ENCODE results near the gene P2RX3. TPM values are rescaled to one million over a fixed set of nuclear protein-coding genes. Genes with fewer than 3 reads are reported as not detected.

Gene P2RX3
- total RNA-seq, 4 donors from 2014 or later, result not detected

GRCh38 chr11:57324886-57325734 lies 13.0 kb upstream of the P2RX3 start, which contains the start of gene TNKS1BP1:
Gene TNKS1BP1, minus strand, starts transcription at chr11:57324952. Its CDS starts 3,067 bp downstream, at chr11:57321885.
- H3K27me3 ChIP-seq, result no peaks in the 10 kb centered on the region

DNA sequence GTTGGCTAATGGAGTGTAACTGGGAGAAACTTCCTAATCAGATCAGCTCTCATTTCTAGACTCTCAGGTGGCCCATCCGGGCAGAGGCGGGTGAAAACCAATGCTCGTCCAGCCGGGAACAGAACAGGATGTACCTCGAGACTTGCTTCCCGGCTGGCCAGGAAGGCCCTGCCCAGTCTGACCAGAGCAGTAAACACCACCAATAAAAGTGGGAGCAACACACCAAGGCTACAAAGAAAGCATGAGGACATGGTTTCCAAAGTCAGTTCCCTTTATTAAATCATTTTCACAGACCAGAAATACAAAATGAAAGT lies 12.5 kb upstream of the P2RX3 start:
- peak overlapping the region; percentile 96 to 100 (median 99) for H3K27ac ChIP-seq
- WGBS, 2 donors, result 13 to 14% methylated on average over 4 to 6 of the region's 6 CpGs
- peaks cover 30 to 51% (median 35%) of the 10 kb centered on the region in 3 donors for H3K4me1 ChIP-seq
- H3K9me3 ChIP-seq, result no peaks in the 10 kb centered on the region
- no peaks in the 10 kb centered on the region for H3K27me3 ChIP-seq
- TF ChIP-seq CTCF (IDR thresholded peaks at IDR 0.05) (no peak), POLR2A (IDR thresholded peaks at IDR 0.05) (no peak)
- intact Hi-C loops (cut with DNase I), result no loop called here
- DNase-seq, result no peak
- H3K4me3 ChIP-seq, result peak overlapping the region; percentile 86 to 93 (median 88)
- peaks cover 11 to 50% (median 25%) of the 10 kb centered on the region in 3 donors for H3K36me3 ChIP-seq

More at GRCh38 chr11:57324886-57325734, 13.0 kb upstream of the P2RX3 start, which contains the start of gene TNKS1BP1:
- DNase-seq, result peak; percentile 83
- WGBS, 2 donors, result 1% methylated on average over 17 to 37 of the region's 61 CpGs
- H3K4me3 ChIP-seq, result peak within 1 kb of the TSS; percentile 86 to 93 (median 88)
- no peaks in the 10 kb centered on the region for H3K9me3 ChIP-seq
- peak in 3 of 4 donors; percentile 48 to 85 (median 79) for TF ChIP-seq POLR2A (IDR thresholded peaks at IDR 0.05)
- TF ChIP-seq CTCF (IDR thresholded peaks at IDR 0.05), result peak in 1 of 6 experiments; percentile 13
- intact Hi-C loops (cut with DNase I), result no loop called here
- H3K4me1 ChIP-seq, result peaks cover 36 to 57% (median 39%) of the 10 kb centered on the region in 3 donors
- H3K27ac ChIP-seq, result peak within 1 kb of the TSS; percentile 96 to 100 (median 99)
- peaks cover 11 to 50% (median 25%) of the 10 kb centered on the region in 3 donors for H3K36me3 ChIP-seq

DNA sequence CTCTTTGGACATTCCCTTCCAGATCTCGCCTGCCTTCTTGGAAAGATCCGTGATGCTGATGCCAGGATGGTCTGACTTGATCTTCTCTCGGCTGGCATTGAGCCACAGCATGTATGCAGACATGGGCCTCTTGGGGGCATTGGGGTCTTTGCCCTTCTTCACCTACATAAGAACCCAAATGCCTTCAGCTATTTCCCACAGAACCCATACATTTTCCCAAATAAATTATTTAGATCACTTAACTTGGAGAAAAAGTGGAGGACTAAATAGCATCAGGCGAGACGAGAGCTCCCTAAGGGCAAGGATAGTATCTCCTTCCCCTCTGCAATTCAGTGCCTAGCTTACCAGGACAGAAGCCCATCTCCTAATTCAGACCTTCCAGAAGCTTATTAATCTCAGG lies 10.4 kb upstream of the P2RX3 start:
- no peaks in the 10 kb centered on the region for H3K27me3 ChIP-seq
- no peak for TF ChIP-seq POLR2A (IDR thresholded peaks at IDR 0.05)
- no peak for TF ChIP-seq CTCF (IDR thresholded peaks at IDR 0.05)
- H3K36me3 ChIP-seq, result peaks cover 29 to 68% (median 41%) of the 10 kb centered on the region in 3 donors
- H3K9me3 ChIP-seq, result no peaks in the 10 kb centered on the region
- no peak overlapping the region for H3K4me3 ChIP-seq
- 90 to 93% methylated on average over 5 of the region's 5 CpGs for WGBS, 2 donors
- no peak for DNase-seq
- H3K27ac ChIP-seq, result peak overlapping the region in 2 of 4 donors; percentile 24 to 100
- H3K4me1 ChIP-seq, result peaks cover 19 to 30% (median 20%) of the 10 kb centered on the region in 3 donors
- intact Hi-C loops (cut with DNase I), result no loop called here

DNA sequence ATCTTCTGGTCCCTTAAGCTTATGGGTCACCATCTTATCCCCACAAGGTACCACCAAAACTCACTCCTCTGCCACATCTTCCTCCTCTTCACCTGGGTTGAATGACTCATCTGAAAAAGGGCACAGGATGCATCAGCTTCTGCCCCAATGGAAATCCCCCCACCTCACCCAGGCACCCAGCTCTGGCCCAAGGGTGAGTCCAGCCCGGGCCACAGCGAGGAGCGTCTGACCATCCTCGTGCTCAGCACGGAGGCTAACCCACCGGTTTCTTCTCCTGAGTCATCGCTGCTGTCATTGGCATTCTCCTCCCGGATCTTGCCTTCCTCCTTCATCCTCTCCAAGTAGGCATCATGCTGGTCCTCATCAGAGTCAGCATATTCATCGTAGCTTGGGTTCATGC lies 8.1 kb upstream of the P2RX3 start:
- TF ChIP-seq POLR2A (IDR thresholded peaks at IDR 0.05) (no peak), CTCF (IDR thresholded peaks at IDR 0.05) (no peak)
- 77 to 100% methylated on average over 5 to 9 of the region's 9 CpGs for WGBS, 2 donors
- no peak overlapping the region for H3K27ac ChIP-seq
- peaks cover 21 to 34% (median 23%) of the 10 kb centered on the region in 3 donors for H3K4me1 ChIP-seq
- intact Hi-C loops (cut with DNase I), result no loop called here
- DNase-seq, result no peak
- H3K9me3 ChIP-seq, result no peaks in the 10 kb centered on the region
- no peaks in the 10 kb centered on the region for H3K27me3 ChIP-seq
- H3K4me3 ChIP-seq, result no peak overlapping the region
- peaks cover 32 to 85% (median 48%) of the 10 kb centered on the region in 3 donors for H3K36me3 ChIP-seq

- peaks cover 32 to 77% (median 48%) of the 10 kb centered on the region in 3 donors for H3K36me3 ChIP-seq
- no peaks in the 10 kb centered on the region for H3K9me3 ChIP-seq
- no peak for TF ChIP-seq CTCF (IDR thresholded peaks at IDR 0.05)
- TF ChIP-seq POLR2A (IDR thresholded peaks at IDR 0.05), result no peak
- H3K4me1 ChIP-seq, result peaks cover 10 to 31% (median 16%) of the 10 kb centered on the region in 3 donors
- intact Hi-C loops (cut with DNase I), result no loop called here
- no peaks in the 10 kb centered on the region for H3K27me3 ChIP-seq
- no peak overlapping the region for H3K4me3 ChIP-seq
- WGBS, 2 donors, result 84 to 91% methylated on average over 5 to 10 of the region's 14 CpGs
- no peak overlapping the region for H3K27ac ChIP-seq
- no peak for DNase-seq
These were observed 6.4 kb upstream of the P2RX3 start for GRCh38 chr11:57331720-57332119.
